GM18519 (cell line): ENCODE data around the gene TSPAN3.

Source experiments
- ATAC-seq: cut with Tn5 transposase; IDR thresholded peaks from one replicate; pipeline ENCODE4 v1.9.1; 2021; ENCODE audit warnings: mild to moderate bottlenecking, moderate library complexity; ENCODE audit not compliant: unreplicated experiment, low FRiP score

TSPAN3 gene

GRCh38 chr15:77035584-77035983 is 35.3 kb downstream of the TSPAN3 start:
- ATAC-seq = no peak

GRCh38 chr15:77034695-77035489 is 36.0 kb downstream of the TSPAN3 start:
- ATAC-seq = no peak

GRCh38 chr15:77033729-77034671 is 36.9 kb downstream of the TSPAN3 start:
- no peak for ATAC-seq

GRCh38 chr15:77033417-77033728 is 37.5 kb downstream of the TSPAN3 start:
- ATAC-seq = no peak

- no peak for ATAC-seq
These were observed 38.1 kb downstream of the TSPAN3 start for GRCh38 chr15:77032647-77033416.

- ATAC-seq = no peak
These were observed 38.8 kb downstream of the TSPAN3 start for GRCh38 chr15:77032052-77032646.

GRCh38 chr15:77031376-77032050 is 39.4 kb downstream of the TSPAN3 start:
- no peak for ATAC-seq

GRCh38 chr15:77030928-77031375 is 40.0 kb downstream of the TSPAN3 start:
- no peak for ATAC-seq

- no peak for ATAC-seq
These were observed 40.6 kb downstream of the TSPAN3 start for GRCh38 chr15:77030048-77030927.

GRCh38 chr15:77029166-77030047 is 41.5 kb downstream of the TSPAN3 start:
- ATAC-seq = no peak

- ATAC-seq = no peak
These were observed 42.3 kb downstream of the TSPAN3 start for GRCh38 chr15:77028451-77029165.

GRCh38 chr15:77027697-77028450 is 43.0 kb downstream of the TSPAN3 start:
- ATAC-seq = no peak

- no peak for ATAC-seq
These were observed 43.7 kb downstream of the TSPAN3 start for GRCh38 chr15:77027111-77027696.

GRCh38 chr15:77026501-77027110 is 44.3 kb downstream of the TSPAN3 start:
- no peak for ATAC-seq

GRCh38 chr15:77025941-77026411 is 44.9 kb downstream of the TSPAN3 start:
- ATAC-seq = no peak
